Stimulated activated CD8-positive, alpha-beta memory T cell treated with anti-CD3 and anti-CD28 coated beads, Interleukin-7, amount 100 ng/mL, for 24 hours (primary cell): ENCODE data around the gene TTR.

Source experiments
- DNase-seq: peaks from one replicate; pipeline ENCODE4 v3.0.0-alpha.2; 2020; ENCODE audit warnings: low read depth

The TTR gene

DNA sequence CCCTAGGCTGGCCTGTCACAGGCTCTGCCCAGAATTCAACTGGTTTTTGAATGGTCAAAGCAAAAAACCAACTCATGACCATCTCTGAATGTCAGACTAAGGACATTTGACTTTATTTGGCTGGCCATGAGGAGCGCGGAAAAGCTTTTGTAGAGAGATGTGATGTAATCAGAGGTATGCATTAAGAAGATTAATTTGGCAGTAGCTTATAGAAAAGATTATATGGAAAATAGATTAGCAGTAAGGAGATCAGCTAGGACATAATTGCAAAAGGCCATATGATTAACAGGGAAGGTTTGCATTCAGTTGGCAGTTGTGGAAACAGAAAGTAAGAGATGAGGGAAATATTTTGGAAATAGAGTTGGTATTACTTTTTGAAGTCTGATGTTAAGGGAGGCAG, 12.3 kb upstream of the TTR start:
- DNase-seq = no peak

DNA sequence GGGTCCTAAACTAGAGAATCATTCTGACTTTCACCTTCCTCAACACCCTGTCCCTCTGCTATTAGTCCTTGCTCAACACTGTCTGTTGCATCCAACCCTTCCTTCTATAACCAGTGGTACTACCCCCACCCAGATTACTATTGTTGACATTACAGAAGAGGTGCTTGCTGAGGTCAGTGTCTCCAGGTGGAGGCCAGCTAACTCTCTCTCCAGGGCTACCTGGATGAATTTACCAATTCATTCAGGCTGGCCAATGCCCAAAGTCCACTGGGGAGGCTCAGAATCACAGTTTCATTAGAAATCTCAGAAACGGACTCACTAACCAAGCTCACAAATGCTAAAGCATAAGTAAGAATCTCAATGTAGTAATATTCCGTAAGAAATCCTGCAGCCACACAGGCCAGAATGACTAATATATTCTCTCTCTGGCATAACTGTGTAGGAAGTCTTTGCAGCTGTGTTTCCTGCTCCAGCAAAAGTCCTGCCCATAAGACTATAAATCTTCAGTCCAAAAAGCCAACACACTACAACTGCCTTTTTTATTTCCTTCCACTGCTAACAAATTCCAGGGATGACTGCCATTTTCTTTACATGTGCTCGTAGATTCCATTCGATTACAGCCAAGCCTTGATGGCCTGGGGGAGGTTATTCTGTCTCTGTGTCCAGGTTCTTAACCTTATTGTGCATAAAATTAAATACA, 10.0 kb upstream of the TTR start:
- DNase-seq = no peak

DNA sequence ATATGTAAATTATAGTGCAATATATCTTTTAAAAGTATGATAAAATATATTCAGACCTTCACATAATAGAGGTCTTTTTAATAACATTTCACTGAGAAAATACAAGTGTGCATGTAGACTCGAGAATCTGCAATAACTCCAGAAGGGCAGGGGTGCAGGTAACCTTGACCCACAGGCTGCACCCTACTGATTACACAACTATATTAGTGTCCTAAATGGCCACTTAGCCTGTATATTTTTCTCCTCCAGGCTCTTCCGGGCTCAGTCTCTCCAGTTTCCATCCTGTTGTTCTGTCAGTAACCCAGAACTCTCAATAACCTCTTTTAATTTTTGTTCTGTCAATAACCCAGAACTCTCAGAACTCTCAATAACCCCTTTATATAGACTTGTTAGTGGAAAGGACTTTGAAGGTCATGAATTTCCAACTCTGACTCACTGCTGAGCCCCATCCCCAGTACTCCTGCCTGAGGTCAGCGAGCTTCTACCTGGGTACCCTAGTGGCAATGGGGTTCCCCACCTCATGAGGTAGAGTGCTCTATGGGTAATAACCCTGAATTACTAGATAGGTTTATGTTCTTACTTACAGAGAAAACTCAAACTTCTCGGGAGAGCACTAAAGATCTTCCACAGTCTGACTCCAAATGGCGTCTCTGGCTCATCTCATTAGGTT, 8.4 kb upstream of the TTR start:
- DNase-seq = no peak

DNA sequence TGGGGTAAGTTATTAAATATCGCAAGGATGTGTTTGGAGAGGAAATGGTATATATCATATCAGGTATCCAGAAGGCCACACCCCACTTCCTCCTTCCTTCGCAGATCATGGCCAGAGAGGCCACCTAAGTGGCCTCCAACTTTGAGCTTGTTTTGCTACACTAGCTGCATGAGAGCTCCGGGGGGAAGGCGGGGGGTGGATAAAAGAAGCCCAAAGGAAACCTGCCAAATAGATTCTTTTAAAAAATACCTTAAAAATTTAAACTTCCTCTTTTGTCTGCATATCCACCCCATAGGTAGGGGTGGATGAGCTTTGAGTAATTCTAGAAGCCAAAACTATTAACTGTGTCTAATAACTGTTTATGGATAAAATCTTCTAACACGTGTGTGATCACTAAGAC, 5.7 kb upstream of the TTR start:
- DNase-seq = no peak

DNA sequence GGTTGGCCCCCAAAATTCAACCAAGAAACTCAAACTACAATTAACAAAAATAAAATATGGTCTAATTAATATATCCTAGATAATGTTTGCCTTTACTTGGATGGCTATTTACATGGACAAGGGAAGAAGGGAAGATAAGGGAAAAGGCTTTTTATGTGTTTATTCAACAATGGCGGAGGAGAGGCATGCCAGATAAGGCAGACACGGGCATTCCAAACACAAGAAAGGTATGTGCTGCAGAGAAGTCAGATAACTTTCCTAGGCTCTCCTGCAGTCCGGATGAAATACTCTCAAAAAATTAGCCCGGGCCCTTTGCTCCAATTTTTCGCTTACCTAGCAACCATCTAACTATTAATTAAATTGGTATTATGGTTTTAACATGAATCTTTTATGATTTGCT, 5.1 kb upstream of the TTR start:
- DNase-seq = no peak

DNA sequence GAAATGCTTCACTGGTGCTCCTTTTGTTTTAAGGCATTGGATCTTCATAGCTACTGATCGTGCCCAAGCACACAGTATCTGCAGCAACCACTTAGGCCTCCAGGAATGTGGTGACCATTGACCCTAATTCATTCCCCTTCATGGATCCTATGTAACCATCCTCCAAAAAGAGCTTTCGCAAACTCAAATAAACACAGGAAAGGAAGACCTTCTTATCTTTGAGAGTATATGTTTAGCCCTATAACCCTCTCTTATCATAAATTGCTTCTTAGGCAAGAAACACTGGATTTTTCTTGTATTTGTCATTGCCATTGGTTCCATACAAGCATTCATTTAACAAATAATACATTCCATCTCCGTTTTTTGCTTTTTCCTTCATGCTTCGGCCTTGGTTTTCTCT, 4.1 kb upstream of the TTR start:
- no peak for DNase-seq

DNA sequence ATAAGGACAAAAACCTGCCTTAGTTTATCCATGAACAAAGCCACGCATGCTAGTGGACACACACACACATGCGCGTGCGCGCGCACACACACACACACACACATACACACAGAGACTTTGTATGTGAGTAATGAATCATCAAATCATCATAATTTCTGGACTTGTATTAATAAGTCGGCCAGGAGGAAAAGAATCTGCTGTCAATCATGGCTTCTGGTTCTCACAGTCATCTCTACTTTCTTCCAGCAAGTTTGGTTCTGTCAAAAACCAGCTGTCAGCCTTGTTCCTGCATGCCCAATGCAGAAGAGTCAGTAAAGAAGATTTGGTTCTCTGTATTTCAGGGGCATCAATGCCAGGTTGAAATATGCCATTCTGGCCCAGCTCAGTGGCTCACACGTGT, 1.1 kb upstream of the TTR start:
- no peak for DNase-seq

DNA sequence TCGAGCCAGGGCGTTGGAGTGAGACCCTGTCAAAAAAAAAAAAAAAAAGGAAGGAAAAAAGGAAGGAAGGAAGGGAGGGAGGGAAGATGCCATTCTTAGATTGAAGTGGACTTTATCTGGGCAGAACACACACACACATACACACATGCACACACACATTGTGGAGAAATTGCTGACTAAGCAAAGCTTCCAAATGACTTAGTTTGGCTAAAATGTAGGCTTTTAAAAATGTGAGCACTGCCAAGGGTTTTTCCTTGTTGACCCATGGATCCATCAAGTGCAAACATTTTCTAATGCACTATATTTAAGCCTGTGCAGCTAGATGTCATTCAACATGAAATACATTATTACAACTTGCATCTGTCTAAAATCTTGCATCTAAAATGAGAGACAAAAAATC, 564 bp upstream of the TTR start:
- DNase-seq = no peak

DNA sequence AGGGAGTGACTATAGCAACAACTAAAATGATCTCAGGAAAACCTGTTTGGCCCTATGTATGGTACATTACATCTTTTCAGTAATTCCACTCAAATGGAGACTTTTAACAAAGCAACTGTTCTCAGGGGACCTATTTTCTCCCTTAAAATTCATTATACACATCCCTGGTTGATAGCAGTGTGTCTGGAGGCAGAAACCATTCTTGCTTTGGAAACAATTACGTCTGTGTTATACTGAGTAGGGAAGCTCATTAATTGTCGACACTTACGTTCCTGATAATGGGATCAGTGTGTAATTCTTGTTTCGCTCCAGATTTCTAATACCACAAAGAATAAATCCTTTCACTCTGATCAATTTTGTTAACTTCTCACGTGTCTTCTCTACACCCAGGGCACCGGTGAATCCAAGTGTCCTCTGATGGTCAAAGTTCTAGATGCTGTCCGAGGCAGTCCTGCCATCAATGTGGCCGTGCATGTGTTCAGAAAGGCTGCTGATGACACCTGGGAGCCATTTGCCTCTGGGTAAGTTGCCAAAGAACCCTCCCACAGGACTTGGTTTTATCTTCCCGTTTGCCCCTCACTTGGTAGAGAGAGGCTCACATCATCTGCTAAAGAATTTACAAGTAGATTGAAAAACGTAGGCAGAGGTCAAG, 955 bp downstream of the TTR start:
- no peak for DNase-seq

DNA sequence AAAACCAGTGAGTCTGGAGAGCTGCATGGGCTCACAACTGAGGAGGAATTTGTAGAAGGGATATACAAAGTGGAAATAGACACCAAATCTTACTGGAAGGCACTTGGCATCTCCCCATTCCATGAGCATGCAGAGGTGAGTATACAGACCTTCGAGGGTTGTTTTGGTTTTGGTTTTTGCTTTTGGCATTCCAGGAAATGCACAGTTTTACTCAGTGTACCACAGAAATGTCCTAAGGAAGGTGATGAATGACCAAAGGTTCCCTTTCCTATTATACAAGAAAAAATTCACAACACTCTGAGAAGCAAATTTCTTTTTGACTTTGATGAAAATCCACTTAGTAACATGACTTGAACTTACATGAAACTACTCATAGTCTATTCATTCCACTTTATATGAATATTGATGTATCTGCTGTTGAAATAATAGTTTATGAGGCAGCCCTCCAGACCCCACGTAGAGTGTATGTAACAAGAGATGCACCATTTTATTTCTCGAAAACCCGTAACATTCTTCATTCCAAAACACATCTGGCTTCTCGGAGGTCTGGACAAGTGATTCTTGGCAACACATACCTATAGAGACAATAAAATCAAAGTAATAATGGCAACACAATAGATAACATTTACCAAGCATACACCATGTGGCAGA, 3.6 kb downstream of the TTR start:
- no peak for DNase-seq

DNA sequence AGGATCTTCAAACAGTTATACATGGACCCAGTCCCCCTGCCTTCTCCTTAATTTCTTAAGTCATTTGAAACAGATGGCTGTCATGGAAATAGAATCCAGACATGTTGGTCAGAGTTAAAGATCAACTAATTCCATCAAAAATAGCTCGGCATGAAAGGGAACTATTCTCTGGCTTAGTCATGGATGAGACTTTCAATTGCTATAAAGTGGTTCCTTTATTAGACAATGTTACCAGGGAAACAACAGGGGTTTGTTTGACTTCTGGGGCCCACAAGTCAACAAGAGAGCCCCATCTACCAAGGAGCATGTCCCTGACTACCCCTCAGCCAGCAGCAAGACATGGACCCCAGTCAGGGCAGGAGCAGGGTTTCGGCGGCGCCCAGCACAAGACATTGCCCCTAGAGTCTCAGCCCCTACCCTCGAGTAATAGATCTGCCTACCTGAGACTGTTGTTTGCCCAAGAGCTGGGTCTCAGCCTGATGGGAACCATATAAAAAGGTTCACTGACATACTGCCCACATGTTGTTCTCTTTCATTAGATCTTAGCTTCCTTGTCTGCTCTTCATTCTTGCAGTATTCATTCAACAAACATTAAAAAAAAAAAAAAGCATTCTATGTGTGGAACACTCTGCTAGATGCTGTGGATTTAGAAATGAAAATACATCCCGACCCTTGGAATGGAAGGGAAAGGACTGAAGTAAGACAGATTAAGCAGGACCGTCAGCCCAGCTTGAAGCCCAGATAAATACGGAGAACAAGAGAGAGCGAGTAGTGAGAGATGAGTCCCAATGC, 4.6 kb downstream of the TTR start:
- no peak for DNase-seq

DNA sequence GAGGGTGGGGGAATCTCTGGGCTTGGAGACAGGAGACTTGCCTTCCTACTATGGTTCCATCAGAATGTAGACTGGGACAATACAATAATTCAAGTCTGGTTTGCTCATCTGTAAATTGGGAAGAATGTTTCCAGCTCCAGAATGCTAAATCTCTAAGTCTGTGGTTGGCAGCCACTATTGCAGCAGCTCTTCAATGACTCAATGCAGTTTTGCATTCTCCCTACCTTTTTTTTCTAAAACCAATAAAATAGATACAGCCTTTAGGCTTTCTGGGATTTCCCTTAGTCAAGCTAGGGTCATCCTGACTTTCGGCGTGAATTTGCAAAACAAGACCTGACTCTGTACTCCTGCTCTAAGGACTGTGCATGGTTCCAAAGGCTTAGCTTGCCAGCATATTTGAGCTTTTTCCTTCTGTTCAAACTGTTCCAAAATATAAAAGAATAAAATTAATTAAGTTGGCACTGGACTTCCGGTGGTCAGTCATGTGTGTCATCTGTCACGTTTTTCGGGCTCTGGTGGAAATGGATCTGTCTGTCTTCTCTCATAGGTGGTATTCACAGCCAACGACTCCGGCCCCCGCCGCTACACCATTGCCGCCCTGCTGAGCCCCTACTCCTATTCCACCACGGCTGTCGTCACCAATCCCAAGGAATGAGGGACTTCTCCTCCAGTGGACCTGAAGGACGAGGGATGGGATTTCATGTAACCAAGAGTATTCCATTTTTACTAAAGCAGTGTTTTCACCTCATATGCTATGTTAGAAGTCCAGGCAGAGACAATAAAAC, 6.5 kb downstream of the TTR start:
- no peak for DNase-seq

DNA sequence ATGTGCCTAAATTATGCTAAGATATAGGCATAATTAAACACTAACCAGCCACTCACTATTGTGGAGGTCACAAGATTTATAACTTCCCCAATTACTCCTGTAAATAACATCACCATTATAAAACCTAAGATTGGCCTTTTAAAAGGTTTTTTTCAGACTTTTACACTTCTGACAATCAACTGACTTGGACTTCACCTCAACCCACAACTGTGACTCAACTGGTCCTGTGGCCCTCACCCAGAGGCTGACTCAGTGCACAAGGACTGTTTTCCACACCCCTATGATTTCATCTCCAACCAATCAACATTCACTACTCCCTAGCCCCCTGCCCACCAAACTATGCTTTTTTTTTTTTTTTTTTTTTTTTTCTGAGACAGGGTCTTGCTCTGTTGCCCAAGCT, 11.6 kb downstream of the TTR start:
- no peak for DNase-seq

DNA sequence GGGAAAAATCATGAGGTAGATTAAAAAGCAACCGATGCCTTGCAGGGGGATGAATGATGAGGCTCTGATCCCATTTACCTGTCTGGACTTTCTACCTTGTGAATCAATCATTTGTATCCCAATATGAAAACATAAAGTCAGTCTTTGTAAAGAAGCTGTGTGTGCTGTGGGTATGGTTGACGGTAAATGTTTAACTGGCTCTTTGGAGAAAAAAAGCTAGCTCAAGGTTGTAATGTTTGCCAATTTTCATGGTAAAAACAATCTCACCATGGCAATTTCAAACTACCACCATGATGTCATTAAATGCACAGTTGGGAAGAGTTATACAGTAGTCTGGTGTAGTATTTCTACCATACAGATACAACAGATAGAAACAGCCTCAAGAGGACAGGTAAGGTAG, 14.6 kb downstream of the TTR start:
- no peak for DNase-seq

DNA sequence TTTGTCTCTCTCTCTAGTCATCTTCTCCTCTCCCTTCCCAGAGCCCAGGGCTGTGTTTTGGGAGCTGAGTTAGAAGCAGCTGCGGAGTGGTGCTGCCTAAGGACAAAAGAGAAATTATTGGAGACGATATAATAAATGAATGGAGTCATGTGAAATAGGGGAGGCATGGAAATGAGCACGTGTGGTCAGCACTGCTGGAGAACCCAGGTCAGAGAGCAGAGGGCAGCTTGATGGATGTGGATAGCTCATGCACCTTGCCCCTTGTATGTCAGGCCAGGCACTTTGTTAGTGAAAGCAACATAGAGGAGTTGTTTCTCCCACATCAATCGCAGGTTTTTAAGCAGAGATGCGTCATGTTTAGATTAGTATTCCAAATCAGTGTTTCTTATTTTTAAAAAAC, 15.7 kb downstream of the TTR start:
- no peak for DNase-seq

DNA sequence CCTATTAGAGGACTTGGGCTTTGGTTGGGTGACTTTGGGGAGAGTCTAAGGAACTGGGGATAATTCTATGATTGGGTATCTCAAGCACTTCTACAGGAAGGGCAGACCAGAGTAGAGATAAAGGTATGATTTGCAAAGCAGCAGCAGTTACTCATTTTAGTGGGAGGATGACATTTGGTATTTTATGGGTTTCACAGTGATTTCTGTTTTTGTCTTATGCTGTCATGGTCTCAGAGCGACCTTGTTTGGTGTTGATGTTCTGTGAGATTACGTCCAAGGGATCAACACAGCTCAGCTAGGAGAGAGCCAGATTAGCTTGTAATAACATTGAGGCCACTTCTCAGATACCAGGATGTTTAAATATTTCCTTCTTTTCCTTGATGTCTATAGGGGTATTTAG, 18.2 kb downstream of the TTR start:
- no peak for DNase-seq

DNA sequence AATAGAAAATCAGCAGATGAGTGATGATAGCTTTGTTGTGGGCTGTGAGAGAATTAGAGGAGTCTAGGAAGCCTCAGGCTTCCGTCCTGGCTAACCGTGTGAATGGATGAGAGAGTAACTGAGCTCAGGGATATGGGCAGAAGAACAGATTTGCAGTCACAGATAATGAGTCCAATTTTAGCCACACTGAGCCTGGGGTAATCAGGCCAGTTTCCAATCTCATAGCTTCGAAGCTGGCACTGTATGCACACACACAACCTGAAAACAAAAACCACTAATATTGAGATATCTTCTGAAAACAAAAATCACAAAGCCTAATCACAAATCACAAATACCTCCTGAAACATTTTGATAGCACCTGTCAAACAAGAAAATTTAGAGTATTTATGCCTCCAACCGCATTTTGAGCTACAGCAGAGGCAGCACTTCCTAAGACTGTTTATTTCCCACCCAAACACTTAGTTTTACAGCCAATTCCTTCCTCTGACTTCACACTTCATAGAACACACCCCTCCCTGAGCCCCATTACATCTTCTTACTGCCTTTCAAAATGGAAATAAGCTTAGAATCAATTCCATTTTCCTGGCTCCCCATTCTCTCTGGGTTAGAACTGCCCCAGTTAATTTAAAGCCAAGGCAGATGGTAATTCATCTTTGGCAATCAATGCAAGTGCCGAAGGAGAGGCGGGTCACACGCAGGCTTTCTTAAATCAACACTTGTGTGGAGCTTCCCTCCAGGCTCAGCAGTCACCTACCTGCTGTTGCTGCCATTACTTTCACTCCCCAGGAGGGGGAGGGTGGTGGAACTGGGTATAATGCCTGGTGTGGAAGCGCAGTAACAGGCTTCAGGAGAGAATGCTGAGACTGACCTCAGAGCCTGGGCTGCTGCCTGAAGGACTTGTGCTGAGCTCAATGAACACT, 18.9 kb downstream of the TTR start:
- DNase-seq = no peak

DNA sequence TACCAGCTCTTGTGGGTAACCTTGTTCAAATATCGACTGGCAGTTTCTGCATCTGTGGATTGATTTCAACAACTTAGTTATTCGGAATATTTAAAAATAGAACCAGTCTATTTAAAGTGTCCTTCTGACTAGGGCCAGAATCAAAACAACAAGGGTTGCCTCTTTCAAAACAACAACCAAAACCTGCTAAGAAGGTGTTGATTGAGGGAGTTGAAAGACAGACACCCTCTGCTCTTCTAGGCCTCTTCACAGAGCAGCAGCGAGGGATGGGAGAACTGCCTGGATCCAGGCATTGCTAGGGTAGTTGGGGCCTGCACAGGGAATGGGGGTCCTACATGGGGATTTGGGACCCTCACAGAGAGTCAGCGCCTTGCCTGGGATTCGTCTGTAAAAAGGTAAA, 19.8 kb downstream of the TTR start:
- no peak for DNase-seq

DNA sequence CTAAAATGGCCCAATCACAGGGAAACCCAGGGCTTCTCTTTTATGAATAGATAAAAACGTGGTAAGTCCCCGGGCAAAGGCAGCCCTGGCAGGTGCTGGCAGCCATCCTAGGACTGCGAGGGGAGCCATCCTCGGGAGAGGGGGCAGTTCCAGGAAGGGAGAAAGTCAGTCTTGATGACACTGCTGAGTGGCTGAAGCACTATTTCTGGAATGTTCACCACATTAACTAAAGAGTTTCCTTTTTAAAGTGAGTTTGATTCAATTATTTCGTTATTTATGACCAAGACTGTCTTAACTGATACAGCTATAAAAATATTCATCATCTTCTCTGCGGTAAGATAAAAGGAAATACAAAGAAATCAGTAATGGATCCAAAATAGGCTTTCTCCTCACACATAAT, 20.4 kb downstream of the TTR start:
- DNase-seq = no peak

DNA sequence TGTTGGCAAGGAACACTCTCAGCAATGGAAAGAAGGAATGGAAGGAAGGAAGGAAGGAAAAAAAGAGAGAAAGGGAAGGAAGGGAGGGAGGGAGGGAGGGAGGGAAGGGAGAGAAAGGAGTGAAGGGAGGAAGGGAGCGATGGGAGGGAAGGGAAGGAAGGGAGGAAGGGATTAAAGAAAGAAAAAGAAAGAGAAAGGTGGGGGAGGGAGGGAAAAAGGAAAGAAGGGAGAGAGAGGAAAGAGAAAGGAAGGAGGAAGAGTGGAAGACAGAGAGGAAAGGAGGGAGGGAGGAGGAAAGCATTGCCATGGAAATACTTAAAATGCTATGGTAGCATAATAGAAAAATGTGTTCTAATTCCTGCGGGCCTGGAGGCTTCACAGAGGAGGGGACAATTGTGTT, 22.4 kb downstream of the TTR start:
- DNase-seq = no peak
